ENCODE data around the gene STPG4.

Gene STPG4

GRCh38 chr2:47063538-47063930 is 91.6 kb downstream of the STPG4 start:
- no peak overlapping the region for H2AK5ac ChIP-seq (ENCODE audit: low read depth, low read length)
- H2BK15ac ChIP-seq (ENCODE audit: low read length), result no peak overlapping the region
- H3K4ac ChIP-seq (ENCODE audit: low read length), result no peak overlapping the region
- no peaks in the 10 kb centered on the region for H3K9me3 ChIP-seq (replicated peaks in 1 of 2; ENCODE audit: control insufficient read depth in 2 of 2, insufficient read depth in 1 of 2, low read depth in 1 of 2, low read length in 2 of 2)
- no peak overlapping the region for H3K9ac ChIP-seq (ENCODE audit: low read depth, low read length, poor library complexity)
- no CpG with 5 or more reads among the region's 4 CpGs for WGBS, 2 donors (ENCODE audit: extremely low coverage in 2 of 2, insufficient read length in 2 of 2, insufficient replicate concordance in 1 of 2)
- H4K8ac ChIP-seq (ENCODE audit: low read depth, low read length), result no peak overlapping the region
- H2AFZ ChIP-seq (ENCODE audit: low read length), result no peak overlapping the region
- no peak overlapping the region for H4K91ac ChIP-seq (ENCODE audit: low read depth, low read length, poor library complexity)
- no peak overlapping the region for H3K4me2 ChIP-seq (ENCODE audit: insufficient read depth, low read length, poor library complexity, severe bottlenecking)
- H3K27ac ChIP-seq (replicated peaks; ENCODE audit: low read length), result no peak overlapping the region
- no peaks in the 10 kb centered on the region for H3K27me3 ChIP-seq (ENCODE audit: control insufficient read depth in 3 of 3, insufficient read depth in 3 of 3, low read depth in 1 of 3, low read length in 3 of 3)
- H2BK120ac ChIP-seq (ENCODE audit: low read depth, low read length), result no peak overlapping the region
- DNase-seq (ENCODE audit: low spot score), result no peak
- H3K36me3 ChIP-seq (replicated peaks in 1 of 2; ENCODE audit: control insufficient read depth in 2 of 2, insufficient read depth in 2 of 2, low read length in 2 of 2), result peaks cover 0 to 6% of the 10 kb centered on the region in 2 donors
- no peak overlapping the region for H3K23ac ChIP-seq (ENCODE audit: low read depth, low read length, poor library complexity)
- H3K79me1 ChIP-seq (ENCODE audit: low read depth, low read length), result peaks cover 2% of the 10 kb centered on the region
- H3K18ac ChIP-seq (ENCODE audit: low read length), result peak overlapping the region; percentile 73
- no peak overlapping the region for H3K14ac ChIP-seq (ENCODE audit: low read length)
- peaks cover 16 to 25% of the 10 kb centered on the region in 2 donors for H3K4me1 ChIP-seq (ENCODE audit: control insufficient read depth in 2 of 2, insufficient read depth in 1 of 2, low read depth in 1 of 2, low read length in 2 of 2)
- no peak overlapping the region for H2BK5ac ChIP-seq (ENCODE audit: low read length)
- no peak overlapping the region for H2BK12ac ChIP-seq (ENCODE audit: low read length)
- H3K4me3 ChIP-seq (ENCODE audit: low read length in 2 of 2), result no peak overlapping the region

GRCh38 chr2:47062681-47063537 is 92.2 kb downstream of the STPG4 start:
- Histone ChIP-seq H2BK120ac (ENCODE audit: low read depth, low read length) (no peak overlapping the region), H4K8ac (ENCODE audit: low read depth, low read length) (no peak overlapping the region), H3K14ac (ENCODE audit: low read length) (no peak overlapping the region), H3K4me1 (ENCODE audit: control insufficient read depth in 2 of 2, insufficient read depth in 1 of 2, low read depth in 1 of 2, low read length in 2 of 2) (peaks cover 22 to 31% of the 10 kb centered on the region in 2 donors), H2BK5ac (ENCODE audit: low read length) (no peak overlapping the region), H3K9me3 (replicated peaks in 1 of 2; ENCODE audit: control insufficient read depth in 2 of 2, insufficient read depth in 1 of 2, low read depth in 1 of 2, low read length in 2 of 2) (no peaks in the 10 kb centered on the region), H3K18ac (ENCODE audit: low read length) (no peak overlapping the region), H2AK5ac (ENCODE audit: low read depth, low read length) (no peak overlapping the region), H2BK12ac (ENCODE audit: low read length) (no peak overlapping the region), H3K27ac (replicated peaks; ENCODE audit: low read length) (no peak overlapping the region), H2AFZ (ENCODE audit: low read length) (peak overlapping the region; percentile 10), H3K79me1 (ENCODE audit: low read depth, low read length) (peaks cover 2% of the 10 kb centered on the region), H3K4ac (ENCODE audit: low read length) (no peak overlapping the region), H2BK15ac (ENCODE audit: low read length) (no peak overlapping the region), H3K23ac (ENCODE audit: low read depth, low read length, poor library complexity) (no peak overlapping the region), H3K9ac (ENCODE audit: low read depth, low read length, poor library complexity) (no peak overlapping the region), H4K91ac (ENCODE audit: low read depth, low read length, poor library complexity) (no peak overlapping the region), H3K4me3 (ENCODE audit: low read length in 2 of 2) (no peak overlapping the region), H3K27me3 (ENCODE audit: control insufficient read depth in 3 of 3, insufficient read depth in 3 of 3, low read depth in 1 of 3, low read length in 3 of 3) (no peaks in the 10 kb centered on the region), H3K36me3 (replicated peaks in 1 of 2; ENCODE audit: control insufficient read depth in 2 of 2, insufficient read depth in 2 of 2, low read length in 2 of 2) (peaks cover 0 to 6% of the 10 kb centered on the region in 2 donors), H3K4me2 (ENCODE audit: insufficient read depth, low read length, poor library complexity, severe bottlenecking) (no peak overlapping the region)
- no peak for DNase-seq (ENCODE audit: low spot score)
- no CpG with 5 or more reads among the region's 8 CpGs for WGBS, 2 donors (ENCODE audit: extremely low coverage in 2 of 2, insufficient read length in 2 of 2, insufficient replicate concordance in 1 of 2)

DNA sequence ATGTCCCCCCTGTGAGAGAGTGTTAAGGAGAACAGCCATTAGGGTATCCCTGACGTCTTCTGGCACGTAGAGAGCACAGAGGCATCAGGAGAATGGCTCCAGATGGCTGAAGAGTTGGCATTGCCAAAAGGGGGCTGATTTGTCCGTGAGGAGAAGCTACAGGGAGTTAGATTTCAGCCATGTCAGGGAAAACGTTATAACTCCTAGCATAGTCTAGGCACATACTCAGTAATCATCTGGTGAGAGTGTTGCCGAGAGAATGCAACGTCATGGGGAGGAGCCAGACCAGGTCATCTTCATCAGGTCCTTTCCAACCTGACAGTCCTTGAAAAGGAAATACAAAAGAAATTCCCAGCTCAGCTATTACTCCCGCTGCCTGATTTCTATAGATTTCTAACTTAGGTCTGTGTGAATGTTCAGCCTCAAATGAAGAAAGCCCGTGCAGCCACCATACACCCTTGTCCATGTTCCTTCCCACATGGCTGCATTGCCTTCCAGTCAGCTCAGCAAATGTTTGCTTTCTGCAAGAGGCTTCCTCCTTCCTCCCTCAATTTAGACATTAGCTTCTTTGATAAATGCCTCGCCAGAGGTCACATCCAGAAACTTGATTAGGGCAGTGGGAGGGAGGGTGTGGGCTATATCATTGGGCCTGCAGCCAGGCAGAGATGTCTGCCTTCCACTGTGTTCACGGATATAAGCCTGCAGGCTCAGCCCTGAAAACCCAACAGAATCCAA is 93.0 kb downstream of the STPG4 start:
- no peak overlapping the region for H3K14ac ChIP-seq (ENCODE audit: low read length)
- no peak overlapping the region for H3K4me3 ChIP-seq (ENCODE audit: low read length in 2 of 2)
- peaks cover 2% of the 10 kb centered on the region for H3K79me1 ChIP-seq (ENCODE audit: low read depth, low read length)
- H3K9ac ChIP-seq (ENCODE audit: low read depth, low read length, poor library complexity), result no peak overlapping the region
- H3K27me3 ChIP-seq (ENCODE audit: control insufficient read depth in 3 of 3, insufficient read depth in 3 of 3, low read depth in 1 of 3, low read length in 3 of 3), result no peaks in the 10 kb centered on the region
- H3K9me3 ChIP-seq (replicated peaks in 1 of 2; ENCODE audit: control insufficient read depth in 2 of 2, insufficient read depth in 1 of 2, low read depth in 1 of 2, low read length in 2 of 2), result no peaks in the 10 kb centered on the region
- H2BK15ac ChIP-seq (ENCODE audit: low read length), result no peak overlapping the region
- no CpG with 5 or more reads among the region's 10 CpGs for WGBS, 2 donors (ENCODE audit: extremely low coverage in 2 of 2, insufficient read length in 2 of 2, insufficient replicate concordance in 1 of 2)
- DNase-seq (ENCODE audit: low spot score), result no peak
- H3K4me2 ChIP-seq (ENCODE audit: insufficient read depth, low read length, poor library complexity, severe bottlenecking), result no peak overlapping the region
- H2BK120ac ChIP-seq (ENCODE audit: low read depth, low read length), result no peak overlapping the region
- H3K18ac ChIP-seq (ENCODE audit: low read length), result no peak overlapping the region
- H4K8ac ChIP-seq (ENCODE audit: low read depth, low read length), result no peak overlapping the region
- H3K36me3 ChIP-seq (replicated peaks in 1 of 2; ENCODE audit: control insufficient read depth in 2 of 2, insufficient read depth in 2 of 2, low read length in 2 of 2), result peaks cover 0 to 6% of the 10 kb centered on the region in 2 donors
- no peak overlapping the region for H2BK5ac ChIP-seq (ENCODE audit: low read length)
- H3K4ac ChIP-seq (ENCODE audit: low read length), result no peak overlapping the region
- no peak overlapping the region for H2BK12ac ChIP-seq (ENCODE audit: low read length)
- H2AK5ac ChIP-seq (ENCODE audit: low read depth, low read length), result no peak overlapping the region
- peaks cover 28 to 37% of the 10 kb centered on the region in 2 donors for H3K4me1 ChIP-seq (ENCODE audit: control insufficient read depth in 2 of 2, insufficient read depth in 1 of 2, low read depth in 1 of 2, low read length in 2 of 2)
- no peak overlapping the region for H3K27ac ChIP-seq (replicated peaks; ENCODE audit: low read length)
- no peak overlapping the region for H4K91ac ChIP-seq (ENCODE audit: low read depth, low read length, poor library complexity)
- H3K23ac ChIP-seq (ENCODE audit: low read depth, low read length, poor library complexity), result no peak overlapping the region
- no peak overlapping the region for H2AFZ ChIP-seq (ENCODE audit: low read length)

- H4K91ac ChIP-seq (ENCODE audit: low read depth, low read length, poor library complexity), result no peak overlapping the region
- peaks cover 32 to 45% of the 10 kb centered on the region in 2 donors for H3K4me1 ChIP-seq (ENCODE audit: control insufficient read depth in 2 of 2, insufficient read depth in 1 of 2, low read depth in 1 of 2, low read length in 2 of 2)
- WGBS, 2 donors (ENCODE audit: extremely low coverage in 2 of 2, insufficient read length in 2 of 2, insufficient replicate concordance in 1 of 2), result no CpG with 5 or more reads among the region's 11 CpGs
- H2AK5ac ChIP-seq (ENCODE audit: low read depth, low read length), result no peak overlapping the region
- H2AFZ ChIP-seq (ENCODE audit: low read length), result no peak overlapping the region
- H3K9ac ChIP-seq (ENCODE audit: low read depth, low read length, poor library complexity), result no peak overlapping the region
- no peak overlapping the region for H2BK120ac ChIP-seq (ENCODE audit: low read depth, low read length)
- H3K36me3 ChIP-seq (replicated peaks in 1 of 2; ENCODE audit: control insufficient read depth in 2 of 2, insufficient read depth in 2 of 2, low read length in 2 of 2), result peaks cover 0 to 6% of the 10 kb centered on the region in 2 donors
- no peak overlapping the region for H3K4me3 ChIP-seq (ENCODE audit: low read length in 2 of 2)
- H2BK5ac ChIP-seq (ENCODE audit: low read length), result no peak overlapping the region
- H2BK15ac ChIP-seq (ENCODE audit: low read length), result no peak overlapping the region
- no peak overlapping the region for H3K23ac ChIP-seq (ENCODE audit: low read depth, low read length, poor library complexity)
- H3K27me3 ChIP-seq (ENCODE audit: control insufficient read depth in 3 of 3, insufficient read depth in 3 of 3, low read depth in 1 of 3, low read length in 3 of 3), result no peaks in the 10 kb centered on the region
- H2BK12ac ChIP-seq (ENCODE audit: low read length), result no peak overlapping the region
- H3K18ac ChIP-seq (ENCODE audit: low read length), result no peak overlapping the region
- peaks cover 2% of the 10 kb centered on the region for H3K79me1 ChIP-seq (ENCODE audit: low read depth, low read length)
- no peak overlapping the region for H4K8ac ChIP-seq (ENCODE audit: low read depth, low read length)
- H3K9me3 ChIP-seq (replicated peaks in 1 of 2; ENCODE audit: control insufficient read depth in 2 of 2, insufficient read depth in 1 of 2, low read depth in 1 of 2, low read length in 2 of 2), result no peaks in the 10 kb centered on the region
- no peak overlapping the region for H3K14ac ChIP-seq (ENCODE audit: low read length)
- DNase-seq (ENCODE audit: low spot score), result no peak
- H3K4ac ChIP-seq (ENCODE audit: low read length), result no peak overlapping the region
- H3K27ac ChIP-seq (replicated peaks; ENCODE audit: low read length), result no peak overlapping the region
- H3K4me2 ChIP-seq (ENCODE audit: insufficient read depth, low read length, poor library complexity, severe bottlenecking), result no peak overlapping the region
Measured at GRCh38 chr2:47060652-47061170, 94.4 kb downstream of the STPG4 start.
